ENCODE results near the gene MROH8.

MROH8 gene

GRCh38 chr20:37179683-37180524, 556 bp upstream of the MROH8 start:
- DNase-seq (ENCODE audit: low spot score), result no peak
- TF ChIP-seq CTCF (IDR thresholded peaks at IDR 0.05; ENCODE audit: extremely low read depth, insufficient read depth, missing control alignments), result no peak
- in situ Hi-C loops (cut with MboI; ENCODE audit: low pct_unique_long_range_greater_than_20kb, low sequenced_read_pairs, unreplicated experiment), result no loop called here

GRCh38 chr20:37172836-37173235, 6.5 kb downstream of the MROH8 start:
- TF ChIP-seq CTCF (IDR thresholded peaks at IDR 0.05; ENCODE audit: extremely low read depth, insufficient read depth, missing control alignments), result no peak
- in situ Hi-C loops (cut with MboI; ENCODE audit: low pct_unique_long_range_greater_than_20kb, low sequenced_read_pairs, unreplicated experiment), result no loop called here
- DNase-seq (ENCODE audit: low spot score), result no peak

GRCh38 chr20:37166867-37167266, 12.5 kb downstream of the MROH8 start:
- TF ChIP-seq CTCF (IDR thresholded peaks at IDR 0.05; ENCODE audit: extremely low read depth, insufficient read depth, missing control alignments), result no peak
- in situ Hi-C loops (cut with MboI; ENCODE audit: low pct_unique_long_range_greater_than_20kb, low sequenced_read_pairs, unreplicated experiment), result no loop called here
- no peak for DNase-seq (ENCODE audit: low spot score)

- no peak for TF ChIP-seq CTCF (IDR thresholded peaks at IDR 0.05; ENCODE audit: extremely low read depth, insufficient read depth, missing control alignments)
- DNase-seq (ENCODE audit: low spot score), result no peak
- in situ Hi-C loops (cut with MboI; ENCODE audit: low pct_unique_long_range_greater_than_20kb, low sequenced_read_pairs, unreplicated experiment), result no loop called here
Measured at GRCh38 chr20:37165031-37165430, 14.3 kb downstream of the MROH8 start.

GRCh38 chr20:37163832-37164554, 15.4 kb downstream of the MROH8 start:
- in situ Hi-C loops (cut with MboI; ENCODE audit: low pct_unique_long_range_greater_than_20kb, low sequenced_read_pairs, unreplicated experiment), result no loop called here
- TF ChIP-seq CTCF (IDR thresholded peaks at IDR 0.05; ENCODE audit: extremely low read depth, insufficient read depth, missing control alignments), result no peak
- no peak for DNase-seq (ENCODE audit: low spot score)

GRCh38 chr20:37162646-37163045, 16.7 kb downstream of the MROH8 start:
- in situ Hi-C loops (cut with MboI; ENCODE audit: low pct_unique_long_range_greater_than_20kb, low sequenced_read_pairs, unreplicated experiment), result no loop called here
- DNase-seq (ENCODE audit: low spot score), result no peak
- no peak for TF ChIP-seq CTCF (IDR thresholded peaks at IDR 0.05; ENCODE audit: extremely low read depth, insufficient read depth, missing control alignments)
